NCI-H1417 (cell line): Measurements from ENCODE around the gene SNTB2.

ENCODE experiments used
- DNase-seq, 3 experiments: peaks; one replicate each; lab custom pipeline; 2025; lab: John Stamatoyannopoulos, UW

Gene SNTB2

GRCh38 chr16:69340095-69340644 lies 153.2 kb downstream of the SNTB2 start:
- DNase-seq, result no peak

GRCh38 chr16:69344171-69344570 lies 157.2 kb downstream of the SNTB2 start:
- no peak for DNase-seq

- no peak for DNase-seq
Measured at GRCh38 chr16:69345923-69346322, 159.0 kb downstream of the SNTB2 start.

GRCh38 chr16:69346683-69347082 lies 159.7 kb downstream of the SNTB2 start:
- no peak for DNase-seq

GRCh38 chr16:69348222-69348621 lies 161.3 kb downstream of the SNTB2 start:
- no peak for DNase-seq

- no peak for DNase-seq
Measured at GRCh38 chr16:69349536-69349935, 162.6 kb downstream of the SNTB2 start.

GRCh38 chr16:69350536-69351133 lies 163.7 kb downstream of the SNTB2 start:
- DNase-seq, result no peak

- no peak for DNase-seq
Measured at GRCh38 chr16:69351309-69352027, 164.5 kb downstream of the SNTB2 start, which contains the start of gene TMED6. Gene TMED6, minus strand, starts transcription at chr16:69351786. Its CDS starts 33 bp downstream, at chr16:69351753.
